Lung (tissue), 16 donors: Measurements from ENCODE around the gene ZNF518A. TPM values are rescaled to one million over a fixed set of nuclear protein-coding genes. Genes with fewer than 3 reads are reported as not detected.

ENCODE experiments used
- ATAC-seq: fragments of 200-7000 bp; cut with Tn5 transposase; one replicate; pipeline ENCODE4 v1.9.1; 2020; ENCODE audit warnings: moderate number of reproducible peaks; ENCODE audit not compliant: insufficient read depth, low FRiP score
- DNase-seq, 3 donors: peaks; one replicate each; pipeline ENCODE4 v3.0.0-alpha.2; 2013 to 2017
- H3K27ac ChIP-seq, 2 donors: one replicate each; pipeline ENCODE4 v1.5.1; 2013; ENCODE audit warnings: mild to moderate bottlenecking in 2 of 2, moderate library complexity in 2 of 2, control low read depth in 1 of 2, inconsistent platforms in 1 of 2, low read depth in 1 of 2, low read length in 1 of 2
- H3K27me3 ChIP-seq, 3 donors: one replicate each; pipeline ENCODE4 v1.5.1; 2013; ENCODE audit warnings: low read length in 2 of 3; ENCODE audit not compliant: control insufficient read depth in 3 of 3, insufficient read depth in 3 of 3
- H3K36me3 ChIP-seq, 4 donors: one replicate each; pipeline ENCODE4 v1.5.1; 2013; ENCODE audit warnings: low read length in 4 of 4, mild to moderate bottlenecking in 1 of 4, moderate library complexity in 1 of 4; ENCODE audit not compliant: control insufficient read depth in 4 of 4, insufficient read depth in 4 of 4
- H3K4me1 ChIP-seq, 5 donors: one replicate each; pipeline ENCODE4 v1.5.1; 2013; ENCODE audit warnings: low read length in 5 of 5, mild to moderate bottlenecking in 2 of 5, moderate library complexity in 1 of 5; ENCODE audit not compliant: control insufficient read depth in 5 of 5, insufficient read depth in 5 of 5
- H3K4me3 ChIP-seq: one replicate; pipeline ENCODE4 v1.5.1; 2013; ENCODE audit warnings: mild to moderate bottlenecking, control low read depth, moderate library complexity
- H3K9ac ChIP-seq, 2 donors: one replicate each; pipeline ENCODE4 v1.5.1; 2013; ENCODE audit warnings: low read length in 2 of 2, control low read depth in 1 of 2; ENCODE audit not compliant: insufficient read depth in 1 of 2
- H3K9me3 ChIP-seq, 4 donors: one replicate each; pipeline ENCODE4 v1.5.1; 2013; ENCODE audit warnings: low read length in 3 of 4, mild to moderate bottlenecking in 1 of 4, moderate library complexity in 1 of 4; ENCODE audit not compliant: control insufficient read depth in 4 of 4, insufficient read depth in 3 of 4
- WGBS, 2 donors: extraction: QIAGEN DNeasy Blood & Tissue Kit; methylation state at CpG; one replicate each; pipeline ENCODE4 v1.1.7; 2013; 5-methylcytosine and 5-hydroxymethylcytosine counted together
- long read RNA-seq, 5 donors: transcript quantifications; one replicate each; lab custom pipeline, GENCODE V29; 2026
- polyA plus RNA-seq, 2 donors: library from polyadenylated mRNA; stranded (reverse); fragments of 200-250 nt; gene quantifications; one replicate each; pipeline ENCODE4 v1.2.1, GENCODE V29; 2013
- total RNA-seq, 2 donors: library from RNA; depleted of rRNA in 1 of 2; stranded (reverse); fragments of >200 nt in 1 of 2; gene quantifications; one replicate each; pipeline ENCODE4 v1.2.1, GENCODE V29; 2014 to 2021
- TF ChIP-seq, protein P1 (sequence below): IDR thresholded peaks from 2 replicates; pipeline ENCODE4 v1.5.1; 2012; ENCODE audit warnings: mild to moderate bottlenecking; ENCODE audit errors: control extremely low read depth, extremely low read depth
- donor health status: control.
- donor health status: control.
- donor health status: Bipolar disorder and iron deficiency.
- donor health status: healthy.
- donor health status: DM: yes; HTN: yes; CAD: no.

ZNF518A gene
- total RNA-seq (10 to 100 TPM; 21.5 to 68.2 TPM), polyA plus RNA-seq (1 to 10 TPM; 4.4 to 5.3 TPM)
- long read RNA-seq, donor 1, full-length matches to known transcripts, result 3 of 11 reads
- long read RNA-seq, donor 1, partial matches to known transcripts, result 8 of 11 reads
- long read RNA-seq, donor 1, other reads (novel, unspliced or antisense), result 0 of 11 reads
- long read RNA-seq, donor 2, full-length matches to known transcripts, result 1 of 1 reads
- long read RNA-seq, donor 2, partial matches to known transcripts, result 0 of 1 reads
- long read RNA-seq, donor 2, other reads (novel, unspliced or antisense), result 0 of 1 reads
- long read RNA-seq, donor 3, full-length matches to known transcripts, result 3 of 3 reads
- long read RNA-seq, donor 3, partial matches to known transcripts, result 0 of 3 reads
- long read RNA-seq, donor 3, other reads (novel, unspliced or antisense), result 0 of 3 reads
- long read RNA-seq, donor 4, result 0 reads
- long read RNA-seq, donor 5, full-length matches to known transcripts, result 3 of 9 reads
- long read RNA-seq, donor 5, partial matches to known transcripts, result 6 of 9 reads
- long read RNA-seq, donor 5, other reads (novel, unspliced or antisense), result 0 of 9 reads

GRCh38 chr10:96129387-96130325, at the start of gene ZNF518A:
Gene ZNF518A (plus strand): TSS chr10:96130297. CDS start chr10:96156323, 26,026 bp downstream.
- Histone ChIP-seq H3K36me3 (peaks cover 0 to 16% (median 5%) of the 10 kb centered on the region in 4 donors), H3K27me3 (peaks cover 0 to 17% (median 16%) of the 10 kb centered on the region in 3 donors), H3K9ac (peak within 1 kb of the TSS; percentile 59 to 83), H3K27ac (peak within 1 kb of the TSS; percentile 98), H3K4me3 (peak within 1 kb of the TSS; percentile 74), H3K9me3 (peaks cover 0 to 2% (median 2%) of the 10 kb centered on the region in 4 donors), H3K4me1 (peaks cover 0 to 12% (median 0%) of the 10 kb centered on the region in 5 donors)
- WGBS, 2 donors, result 10 to 11% methylated on average over 48 of the region's 48 CpGs
- ATAC-seq (peak; percentile 98), DNase-seq (peak; percentile 96 to 99 (median 97))
- TF ChIP-seq, protein P1, sequence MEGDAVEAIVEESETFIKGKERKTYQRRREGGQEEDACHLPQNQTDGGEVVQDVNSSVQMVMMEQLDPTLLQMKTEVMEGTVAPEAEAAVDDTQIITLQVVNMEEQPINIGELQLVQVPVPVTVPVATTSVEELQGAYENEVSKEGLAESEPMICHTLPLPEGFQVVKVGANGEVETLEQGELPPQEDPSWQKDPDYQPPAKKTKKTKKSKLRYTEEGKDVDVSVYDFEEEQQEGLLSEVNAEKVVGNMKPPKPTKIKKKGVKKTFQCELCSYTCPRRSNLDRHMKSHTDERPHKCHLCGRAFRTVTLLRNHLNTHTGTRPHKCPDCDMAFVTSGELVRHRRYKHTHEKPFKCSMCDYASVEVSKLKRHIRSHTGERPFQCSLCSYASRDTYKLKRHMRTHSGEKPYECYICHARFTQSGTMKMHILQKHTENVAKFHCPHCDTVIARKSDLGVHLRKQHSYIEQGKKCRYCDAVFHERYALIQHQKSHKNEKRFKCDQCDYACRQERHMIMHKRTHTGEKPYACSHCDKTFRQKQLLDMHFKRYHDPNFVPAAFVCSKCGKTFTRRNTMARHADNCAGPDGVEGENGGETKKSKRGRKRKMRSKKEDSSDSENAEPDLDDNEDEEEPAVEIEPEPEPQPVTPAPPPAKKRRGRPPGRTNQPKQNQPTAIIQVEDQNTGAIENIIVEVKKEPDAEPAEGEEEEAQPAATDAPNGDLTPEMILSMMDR, result no peak

GRCh38 chr10:96082153-96082552, 47.9 kb upstream of the ZNF518A start:
- ATAC-seq (no peak), DNase-seq (no peak)
- H3K4me3 ChIP-seq, result no peak overlapping the region
- H3K36me3 ChIP-seq, result peaks cover 0 to 2% (median 0%) of the 10 kb centered on the region in 4 donors
- H3K9me3 ChIP-seq, result no peaks in the 10 kb centered on the region
- no peak overlapping the region for H3K27ac ChIP-seq
- no peak overlapping the region for H3K9ac ChIP-seq
- peaks cover 0 to 3% (median 0%) of the 10 kb centered on the region in 5 donors for H3K4me1 ChIP-seq
- TF ChIP-seq, protein P1, result no peak
- 94 to 98% methylated on average over 2 of the region's 2 CpGs for WGBS, 2 donors
- no peaks in the 10 kb centered on the region for H3K27me3 ChIP-seq

DNA sequence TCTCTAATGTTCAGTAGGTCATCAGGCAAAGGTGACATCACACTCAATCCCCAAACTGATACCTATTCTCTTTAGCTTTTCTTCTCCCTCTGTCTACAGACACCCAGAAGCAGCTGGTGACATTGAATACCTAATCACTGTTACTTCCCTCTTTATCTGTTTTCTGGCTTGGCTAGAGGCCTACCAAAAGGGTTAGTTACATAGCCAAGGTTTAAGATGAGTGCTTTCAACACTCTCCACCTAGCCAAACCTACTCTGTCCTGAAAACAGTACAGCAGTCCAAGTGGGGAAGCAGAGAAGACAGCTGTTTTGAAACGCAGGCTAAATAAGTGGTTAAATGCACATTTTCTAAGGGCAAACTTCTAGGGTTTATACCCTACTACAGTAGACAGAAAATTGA, 47.3 kb upstream of the ZNF518A start:
- H3K27ac ChIP-seq, result no peak overlapping the region
- ATAC-seq (no peak), DNase-seq (no peak)
- H3K9me3 ChIP-seq, result no peaks in the 10 kb centered on the region
- H3K36me3 ChIP-seq, result peaks cover 0 to 2% (median 0%) of the 10 kb centered on the region in 4 donors
- WGBS, 2 donors, result 90 to 94% methylated on average over 1 of the region's 1 CpG
- peaks cover 0 to 3% (median 0%) of the 10 kb centered on the region in 5 donors for H3K4me1 ChIP-seq
- H3K27me3 ChIP-seq, result no peaks in the 10 kb centered on the region
- TF ChIP-seq, protein P1, result no peak
- H3K4me3 ChIP-seq, result no peak overlapping the region
- no peak overlapping the region for H3K9ac ChIP-seq
